Activated T-helper 9 cell treated with anti-CD3 and anti-CD28 coated beads, Interleukin-2, amount 50 U/mL, for 16 hours (primary cell): ENCODE results near the gene ATP8B3.

Experiments
- DNase-seq: peaks from one replicate; pipeline ENCODE4 v3.0.0-alpha.2; 2020; ENCODE audit warnings: low read depth

The ATP8B3 gene

GRCh38 chr19:1811942-1812425 is at the start of gene ATP8B3:
TSS of gene ATP8B3 (minus strand) at chr19:1812276. CDS start at chr19:1811736, 540 bp downstream.
- no peak for DNase-seq

GRCh38 chr19:1861599-1862031 is 49.5 kb upstream of the ATP8B3 start:
- no peak for DNase-seq

- no peak for DNase-seq
Observed at GRCh38 chr19:1860821-1861598, 48.9 kb upstream of the ATP8B3 start.

GRCh38 chr19:1860042-1860775 is 48.1 kb upstream of the ATP8B3 start:
- DNase-seq: peak; percentile 53

GRCh38 chr19:1859331-1859781 is 47.3 kb upstream of the ATP8B3 start:
- no peak for DNase-seq

GRCh38 chr19:1858412-1859081 is 46.5 kb upstream of the ATP8B3 start:
- no peak for DNase-seq

- no peak for DNase-seq
Observed at GRCh38 chr19:1857648-1858326, 45.7 kb upstream of the ATP8B3 start.

- DNase-seq: no peak
Observed at GRCh38 chr19:1856698-1857603, 44.9 kb upstream of the ATP8B3 start.

GRCh38 chr19:1856345-1856697 is 44.2 kb upstream of the ATP8B3 start:
- DNase-seq: no peak

GRCh38 chr19:1855828-1856255 is 43.8 kb upstream of the ATP8B3 start:
- DNase-seq: no peak

GRCh38 chr19:1855040-1855827 is 43.2 kb upstream of the ATP8B3 start:
- DNase-seq: peak; percentile 66

GRCh38 chr19:1854542-1855039 is 42.5 kb upstream of the ATP8B3 start:
- no peak for DNase-seq

- DNase-seq: no peak
Observed at GRCh38 chr19:1854039-1854541, 42.0 kb upstream of the ATP8B3 start.

- peak; percentile 73 for DNase-seq
Observed at GRCh38 chr19:1853295-1854038, 41.4 kb upstream of the ATP8B3 start.

GRCh38 chr19:1852581-1853128 is 40.6 kb upstream of the ATP8B3 start:
- no peak for DNase-seq

GRCh38 chr19:1851654-1852580 is 39.8 kb upstream of the ATP8B3 start:
- DNase-seq: peak; percentile 42
